Hematopoietic multipotent progenitor cell treated with erythropoietin and hydrocortisone succinate and interleukin-3 and kit ligand, for 4 days (in vitro differentiated cells): ENCODE measurements around the gene GPR146.
A peak's percentile ranks its signal among the peaks of the same experiment; 100 is the strongest.
"Not testable (repeated sequence)": the region's sequence is repeated elsewhere in the genome, so short reads cannot be mapped to it uniquely, and the experiment has no call there.

Experiments
- DNase-seq: peaks from one replicate; pipeline ENCODE4 v3.0.0-alpha.2; 2015

The GPR146 gene

GRCh38 chr7:1025743-1026581 lies 18.4 kb upstream of the GPR146 start:
- no peak for DNase-seq

GRCh38 chr7:1026721-1027161 lies 17.6 kb upstream of the GPR146 start:
- no peak for DNase-seq

DNA sequence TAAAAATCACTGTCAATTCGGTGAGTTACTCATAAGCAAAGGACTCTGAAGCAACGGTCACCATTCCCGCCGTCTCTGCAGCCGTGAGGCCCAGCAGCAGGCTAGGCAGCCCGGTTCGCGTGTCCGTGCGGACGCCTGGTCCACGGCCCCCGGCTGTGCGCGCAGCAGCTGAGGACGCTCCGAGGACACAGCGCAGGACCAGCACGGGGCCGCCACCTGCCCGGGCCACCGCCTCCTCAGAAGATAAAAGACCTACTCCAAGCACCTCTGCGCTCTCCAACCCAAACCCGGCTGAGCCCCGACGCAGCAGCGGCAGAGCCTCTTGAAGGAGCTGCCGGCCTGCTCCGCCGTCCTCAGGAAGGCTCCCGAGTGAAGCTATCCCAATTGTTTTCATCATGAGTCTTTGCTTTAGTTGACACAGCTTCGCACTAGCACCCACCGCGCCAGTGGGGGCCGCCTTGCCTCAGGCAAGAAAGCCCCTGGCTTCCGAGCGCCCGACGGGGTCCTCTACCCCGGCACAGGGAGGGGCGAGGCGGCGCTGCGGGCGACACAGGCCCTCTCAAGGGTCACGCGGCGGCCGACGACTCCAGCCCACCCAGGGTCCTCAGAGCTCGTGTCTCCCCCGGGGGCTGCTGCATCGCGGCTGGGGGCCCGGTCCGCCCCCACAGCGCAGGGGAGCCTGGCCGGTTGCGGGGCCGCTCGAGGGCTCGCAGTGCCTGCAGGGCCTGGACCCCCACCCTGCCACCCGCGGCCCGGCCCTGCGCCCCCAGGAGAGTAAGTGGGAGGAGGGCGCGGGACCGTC lies 16.9 kb upstream of the GPR146 start:
- peak; percentile 39 for DNase-seq

GRCh38 chr7:1028044-1028770 lies 16.1 kb upstream of the GPR146 start:
- peak; percentile 94 for DNase-seq

DNA sequence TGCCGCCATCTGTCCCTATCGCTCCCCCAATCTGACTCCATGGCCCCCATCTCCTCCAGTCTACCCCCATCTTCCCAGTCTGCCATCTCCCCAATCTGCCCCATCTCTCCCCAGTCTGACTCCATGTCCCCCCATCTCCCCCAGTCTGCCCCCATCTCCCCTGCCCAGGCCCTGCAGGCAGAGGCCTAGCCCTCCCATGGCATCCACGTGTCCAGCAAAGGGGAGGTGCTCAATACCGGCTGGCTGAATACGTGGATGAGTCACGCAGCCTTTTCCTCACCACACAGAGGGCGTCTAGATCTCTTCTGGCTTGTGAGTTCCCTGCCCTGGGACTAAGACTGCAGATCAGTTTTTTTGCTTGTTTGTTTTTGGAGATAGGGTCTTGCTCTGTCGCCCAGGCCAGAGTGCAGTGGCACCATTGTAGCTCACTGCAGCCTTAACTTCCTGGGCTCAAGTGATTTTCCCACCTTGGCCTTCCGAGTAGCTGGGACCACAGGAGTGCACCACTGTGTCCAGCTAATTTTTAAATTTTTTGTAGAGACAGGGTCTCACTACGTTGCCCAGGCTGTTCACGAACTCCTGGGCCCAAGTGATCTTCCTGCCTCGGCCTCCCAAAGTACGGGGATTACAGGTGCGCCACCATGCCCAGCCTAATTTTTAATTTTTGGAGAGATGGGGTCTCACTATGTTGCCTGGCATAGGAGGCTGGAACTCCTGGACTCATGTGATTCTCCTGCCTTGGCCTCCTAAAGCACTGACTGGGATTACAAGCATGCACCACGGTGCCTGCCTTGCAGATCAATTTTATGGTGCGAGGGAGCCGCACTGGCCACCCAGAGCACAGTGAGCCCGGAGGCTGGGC lies 15.3 kb upstream of the GPR146 start:
- DNase-seq, result peak; percentile 95

GRCh38 chr7:1029637-1030443 lies 14.5 kb upstream of the GPR146 start:
- DNase-seq, result no peak

GRCh38 chr7:1030444-1031070 lies 13.8 kb upstream of the GPR146 start:
- no peak for DNase-seq

- DNase-seq, result no peak
These were observed 12.5 kb upstream of the GPR146 start for GRCh38 chr7:1031716-1032455.

- DNase-seq, result no peak
These were observed 11.7 kb upstream of the GPR146 start for GRCh38 chr7:1032536-1033181.

DNA sequence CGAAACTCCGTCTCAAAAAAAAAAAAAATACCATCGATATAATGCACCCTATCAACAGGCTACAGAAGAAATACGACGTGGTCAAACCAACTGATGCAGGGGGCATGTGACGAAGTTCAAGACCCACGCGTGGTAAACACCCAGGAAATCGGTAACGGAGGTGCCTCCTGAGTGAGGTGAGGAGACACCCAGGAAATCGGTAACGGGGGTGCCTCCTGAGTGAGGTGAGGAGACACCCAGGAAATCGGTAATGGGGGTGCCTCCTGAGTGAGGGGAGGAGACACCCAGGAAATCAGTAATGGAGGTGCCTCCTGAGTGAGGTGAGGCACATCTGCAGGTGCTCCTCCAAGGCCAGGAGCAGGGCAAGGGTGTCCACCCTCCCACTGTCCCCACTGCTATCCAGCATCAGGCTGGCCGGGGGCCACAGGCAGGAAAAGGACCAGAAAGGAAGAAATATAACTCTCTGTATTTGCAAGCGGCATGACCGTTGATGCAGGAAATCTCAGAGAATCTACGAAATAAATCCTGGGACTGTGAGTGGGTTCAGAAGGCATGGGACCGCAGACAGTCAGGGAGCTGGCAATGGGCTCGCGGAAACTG lies 10.7 kb upstream of the GPR146 start:
- DNase-seq, result no peak

GRCh38 chr7:1034769-1035168 lies 9.6 kb upstream of the GPR146 start:
- not testable (repeated sequence) for DNase-seq

GRCh38 chr7:1036164-1036928 lies 8.0 kb upstream of the GPR146 start:
- DNase-seq, result not testable (repeated sequence)

GRCh38 chr7:1040233-1040632 lies 4.1 kb upstream of the GPR146 start:
- DNase-seq, result not testable (repeated sequence)

DNA sequence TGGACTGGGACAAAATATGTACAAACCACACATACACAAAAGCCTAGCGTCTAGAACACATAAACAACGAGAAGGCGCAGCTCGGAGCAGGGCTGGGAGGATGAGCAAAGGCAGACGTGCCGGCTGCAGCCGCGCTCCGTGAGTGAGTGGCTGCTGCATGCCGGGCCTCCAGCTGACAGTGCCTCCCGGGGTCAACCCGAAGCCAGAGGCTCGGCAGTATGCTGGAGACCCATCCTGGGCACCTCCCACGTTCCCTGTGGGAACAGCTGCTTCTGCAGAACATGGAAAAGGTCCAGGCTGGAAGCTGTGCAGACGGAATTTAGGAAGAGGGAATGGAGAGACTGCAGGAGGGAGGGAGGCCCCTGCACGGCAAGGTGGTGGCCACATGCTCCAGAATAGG lies 3.6 kb upstream of the GPR146 start:
- no peak for DNase-seq

- DNase-seq, result peak; percentile 79
These were observed 2.5 kb upstream of the GPR146 start for GRCh38 chr7:1041551-1042491.

DNA sequence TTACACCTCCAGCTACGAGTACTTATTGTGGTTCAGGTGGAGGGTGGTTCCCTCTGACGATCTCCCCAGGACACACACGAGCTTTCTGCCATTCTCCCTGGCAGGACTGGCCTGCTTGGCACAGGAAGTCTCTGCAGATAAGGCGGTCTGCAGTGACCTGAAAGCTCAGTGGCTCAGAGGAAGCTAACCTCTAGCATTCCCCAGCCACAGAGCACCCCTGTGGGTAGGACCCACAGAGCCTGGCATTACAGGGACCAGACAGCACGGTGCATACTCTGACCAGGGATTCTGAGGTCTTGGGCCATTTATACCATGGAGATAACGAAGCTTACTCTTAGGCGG lies 1.9 kb upstream of the GPR146 start:
- peak; percentile 88 for DNase-seq

GRCh38 chr7:1043552-1044188 lies 676 bp upstream of the GPR146 start:
- no peak for DNase-seq
